ENCODE data around the gene CARNS1. TPM values are rescaled to one million over a fixed set of nuclear protein-coding genes. Genes with fewer than 3 reads are reported as not detected.

Gene CARNS1
- polyA plus RNA-seq, 1 of the 3 experiments (the other 2 are of a cell fraction) = 0.23 TPM

- H3K9me3 ChIP-seq = no peaks in the 10 kb centered on the region
- H2AFZ ChIP-seq (ENCODE audit: low read depth) = peak overlapping the region; percentile 85
- TF ChIP-seq YY1 (IDR thresholded peaks at IDR 0.05; ENCODE audit: low read depth) (peak; percentile 86), FOXM1 (IDR thresholded peaks at IDR 0.05; ENCODE audit: low read depth) (no peak), GABPA (IDR thresholded peaks at IDR 0.05; ENCODE audit: low read depth) (peak; percentile 51), CHD2 (IDR thresholded peaks at IDR 0.05; ENCODE audit: low read length, partially characterized antibody) (no peak), EP300 (IDR thresholded peaks at IDR 0.05; ENCODE audit: borderline replicate concordance in 1 of 2, low read depth in 1 of 2, low read length in 1 of 2) (no peak), SIN3A (IDR thresholded peaks at IDR 0.05; ENCODE audit: borderline replicate concordance, low read depth, low read length) (peak; percentile 56; the same call in 1 of the 2 replicates), TEAD4 (IDR thresholded peaks at IDR 0.05; ENCODE audit: borderline replicate concordance, insufficient read depth) (no peak), MXI1 (IDR thresholded peaks at IDR 0.05; ENCODE audit: low read depth, low read length) (no peak), POLR2AphosphoS5 (IDR thresholded peaks at IDR 0.05; ENCODE audit: low read depth, low read length) (peak; percentile 78; the same call in 1 of the 2 replicates), NRF1 (IDR thresholded peaks at IDR 0.05; ENCODE audit: low read depth, low read length) (no peak), EZH2phosphoT487 (IDR thresholded peaks at IDR 0.05; ENCODE audit: borderline replicate concordance, low read depth) (no peak), FOSL2 (IDR thresholded peaks at IDR 0.05; ENCODE audit: borderline replicate concordance, low read depth) (no peak), RFX5 (IDR thresholded peaks at IDR 0.05; ENCODE audit: low read length) (no peak), TAF1 (IDR thresholded peaks at IDR 0.05; ENCODE audit: borderline replicate concordance, low read depth, low read length) (peak; percentile 73), USF1 (IDR thresholded peaks at IDR 0.05; ENCODE audit: borderline replicate concordance, low read depth) (peak; percentile 86), NFIC (IDR thresholded peaks at IDR 0.05; ENCODE audit: borderline replicate concordance) (no peak), ELF1 (IDR thresholded peaks at IDR 0.05) (peak; percentile 64; the same call in 1 of the 2 replicates), SMC3 (IDR thresholded peaks at IDR 0.05; ENCODE audit: low read depth, low read length) (no peak), JUND (IDR thresholded peaks at IDR 0.05) (no peak)
- TF ChIP-seq, protein P1, sequence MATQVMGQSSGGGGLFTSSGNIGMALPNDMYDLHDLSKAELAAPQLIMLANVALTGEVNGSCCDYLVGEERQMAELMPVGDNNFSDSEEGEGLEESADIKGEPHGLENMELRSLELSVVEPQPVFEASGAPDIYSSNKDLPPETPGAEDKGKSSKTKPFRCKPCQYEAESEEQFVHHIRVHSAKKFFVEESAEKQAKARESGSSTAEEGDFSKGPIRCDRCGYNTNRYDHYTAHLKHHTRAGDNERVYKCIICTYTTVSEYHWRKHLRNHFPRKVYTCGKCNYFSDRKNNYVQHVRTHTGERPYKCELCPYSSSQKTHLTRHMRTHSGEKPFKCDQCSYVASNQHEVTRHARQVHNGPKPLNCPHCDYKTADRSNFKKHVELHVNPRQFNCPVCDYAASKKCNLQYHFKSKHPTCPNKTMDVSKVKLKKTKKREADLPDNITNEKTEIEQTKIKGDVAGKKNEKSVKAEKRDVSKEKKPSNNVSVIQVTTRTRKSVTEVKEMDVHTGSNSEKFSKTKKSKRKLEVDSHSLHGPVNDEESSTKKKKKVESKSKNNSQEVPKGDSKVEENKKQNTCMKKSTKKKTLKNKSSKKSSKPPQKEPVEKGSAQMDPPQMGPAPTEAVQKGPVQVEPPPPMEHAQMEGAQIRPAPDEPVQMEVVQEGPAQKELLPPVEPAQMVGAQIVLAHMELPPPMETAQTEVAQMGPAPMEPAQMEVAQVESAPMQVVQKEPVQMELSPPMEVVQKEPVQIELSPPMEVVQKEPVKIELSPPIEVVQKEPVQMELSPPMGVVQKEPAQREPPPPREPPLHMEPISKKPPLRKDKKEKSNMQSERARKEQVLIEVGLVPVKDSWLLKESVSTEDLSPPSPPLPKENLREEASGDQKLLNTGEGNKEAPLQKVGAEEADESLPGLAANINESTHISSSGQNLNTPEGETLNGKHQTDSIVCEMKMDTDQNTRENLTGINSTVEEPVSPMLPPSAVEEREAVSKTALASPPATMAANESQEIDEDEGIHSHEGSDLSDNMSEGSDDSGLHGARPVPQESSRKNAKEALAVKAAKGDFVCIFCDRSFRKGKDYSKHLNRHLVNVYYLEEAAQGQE (IDR thresholded peaks at IDR 0.05; ENCODE audit: low read depth, low read length) = 0 out of 2 replicates have a peak, but pooled peaks have one; percentile 20
- TF ChIP-seq, protein P2, sequence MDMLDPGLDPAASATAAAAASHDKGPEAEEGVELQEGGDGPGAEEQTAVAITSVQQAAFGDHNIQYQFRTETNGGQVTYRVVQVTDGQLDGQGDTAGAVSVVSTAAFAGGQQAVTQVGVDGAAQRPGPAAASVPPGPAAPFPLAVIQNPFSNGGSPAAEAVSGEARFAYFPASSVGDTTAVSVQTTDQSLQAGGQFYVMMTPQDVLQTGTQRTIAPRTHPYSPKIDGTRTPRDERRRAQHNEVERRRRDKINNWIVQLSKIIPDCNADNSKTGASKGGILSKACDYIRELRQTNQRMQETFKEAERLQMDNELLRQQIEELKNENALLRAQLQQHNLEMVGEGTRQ (IDR thresholded peaks at IDR 0.05; ENCODE audit: borderline replicate concordance, low read depth, low read length) = peak; percentile 38; the same call in 1 of the 2 replicates
- TF ChIP-seq, protein P3, sequence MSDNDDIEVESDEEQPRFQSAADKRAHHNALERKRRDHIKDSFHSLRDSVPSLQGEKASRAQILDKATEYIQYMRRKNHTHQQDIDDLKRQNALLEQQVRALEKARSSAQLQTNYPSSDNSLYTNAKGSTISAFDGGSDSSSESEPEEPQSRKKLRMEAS (IDR thresholded peaks at IDR 0.05; ENCODE audit: low read depth) = no peak; the same call in 1 of the 2 replicates
- TF ChIP-seq, protein P4, sequence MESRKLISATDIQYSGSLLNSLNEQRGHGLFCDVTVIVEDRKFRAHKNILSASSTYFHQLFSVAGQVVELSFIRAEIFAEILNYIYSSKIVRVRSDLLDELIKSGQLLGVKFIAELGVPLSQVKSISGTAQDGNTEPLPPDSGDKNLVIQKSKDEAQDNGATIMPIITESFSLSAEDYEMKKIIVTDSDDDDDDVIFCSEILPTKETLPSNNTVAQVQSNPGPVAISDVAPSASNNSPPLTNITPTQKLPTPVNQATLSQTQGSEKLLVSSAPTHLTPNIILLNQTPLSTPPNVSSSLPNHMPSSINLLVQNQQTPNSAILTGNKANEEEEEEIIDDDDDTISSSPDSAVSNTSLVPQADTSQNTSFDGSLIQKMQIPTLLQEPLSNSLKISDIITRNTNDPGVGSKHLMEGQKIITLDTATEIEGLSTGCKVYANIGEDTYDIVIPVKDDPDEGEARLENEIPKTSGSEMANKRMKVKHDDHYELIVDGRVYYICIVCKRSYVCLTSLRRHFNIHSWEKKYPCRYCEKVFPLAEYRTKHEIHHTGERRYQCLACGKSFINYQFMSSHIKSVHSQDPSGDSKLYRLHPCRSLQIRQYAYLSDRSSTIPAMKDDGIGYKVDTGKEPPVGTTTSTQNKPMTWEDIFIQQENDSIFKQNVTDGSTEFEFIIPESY (IDR thresholded peaks at IDR 0.05; ENCODE audit: borderline replicate concordance, low read depth) = no peak
- TF ChIP-seq, protein P5, sequence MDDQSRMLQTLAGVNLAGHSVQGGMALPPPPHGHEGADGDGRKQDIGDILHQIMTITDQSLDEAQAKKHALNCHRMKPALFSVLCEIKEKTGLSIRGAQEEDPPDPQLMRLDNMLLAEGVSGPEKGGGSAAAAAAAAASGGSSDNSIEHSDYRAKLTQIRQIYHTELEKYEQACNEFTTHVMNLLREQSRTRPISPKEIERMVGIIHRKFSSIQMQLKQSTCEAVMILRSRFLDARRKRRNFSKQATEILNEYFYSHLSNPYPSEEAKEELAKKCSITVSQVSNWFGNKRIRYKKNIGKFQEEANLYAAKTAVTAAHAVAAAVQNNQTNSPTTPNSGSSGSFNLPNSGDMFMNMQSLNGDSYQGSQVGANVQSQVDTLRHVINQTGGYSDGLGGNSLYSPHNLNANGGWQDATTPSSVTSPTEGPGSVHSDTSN (IDR thresholded peaks at IDR 0.05) = no peak
- peaks cover 7% of the 10 kb centered on the region; the same call in 1 of the 2 replicates for H3K79me2 ChIP-seq (ENCODE audit: insufficient read depth)
- no peaks in the 10 kb centered on the region for H3K9me2 ChIP-seq
- ChIA-PET CTCF (interaction anchor here (1.0 kb wide), 2 partner anchors 63 to 118 kb away, joined by 3 read pairs; partner anchors contain the start of gene PPP1CA), POLR2A (interaction anchor here (1.0 kb wide), 1 partner anchor 73 kb away, joined by 3 read pairs; the partner anchor contains the start of gene RAD9A)
- H4K20me1 ChIP-seq (ENCODE audit: insufficient read depth) = no peaks in the 10 kb centered on the region
- H3K4me3 ChIP-seq (ENCODE audit: low read depth in 2 of 2, low read length in 1 of 2) = peak overlapping the region; percentile 63 to 68
- peaks cover 9 to 34% of the 10 kb centered on the region in 2 experiments; a peak in 2 of 4 replicates for H3K4me1 ChIP-seq (ENCODE audit: control insufficient read depth in 1 of 2, insufficient read depth in 2 of 2, low read depth in 1 of 2, low read length in 1 of 2)
- peaks cover 18% of the 10 kb centered on the region for H3F3A ChIP-seq (replicated peaks; ENCODE audit: insufficient read depth)
- 12% methylated on average over 23 of the region's 56 CpGs for WGBS (ENCODE audit: low lambda C conversion rate)
- no peaks in the 10 kb centered on the region for H3K36me3 ChIP-seq (replicated peaks in 1 of 2; ENCODE audit: control insufficient read depth in 1 of 2, insufficient read depth in 2 of 2, low read length in 1 of 2)
- H3K27me3 ChIP-seq (ENCODE audit: insufficient read depth) = no peaks in the 10 kb centered on the region
- DNase-seq = peak; percentile 98
- H3K4me2 ChIP-seq = peak overlapping the region; percentile 87
- peak overlapping the region; percentile 61 to 89 for H3K27ac ChIP-seq (ENCODE audit: low read depth in 2 of 2, low read length in 1 of 2)
- H3K9ac ChIP-seq = peak overlapping the region; percentile 66
These were observed 49.1 kb downstream of the CARNS1 start for GRCh38 chr11:67464411-67465188.
